Measurements from ENCODE around the gene IQCE.

Gene IQCE

DNA sequence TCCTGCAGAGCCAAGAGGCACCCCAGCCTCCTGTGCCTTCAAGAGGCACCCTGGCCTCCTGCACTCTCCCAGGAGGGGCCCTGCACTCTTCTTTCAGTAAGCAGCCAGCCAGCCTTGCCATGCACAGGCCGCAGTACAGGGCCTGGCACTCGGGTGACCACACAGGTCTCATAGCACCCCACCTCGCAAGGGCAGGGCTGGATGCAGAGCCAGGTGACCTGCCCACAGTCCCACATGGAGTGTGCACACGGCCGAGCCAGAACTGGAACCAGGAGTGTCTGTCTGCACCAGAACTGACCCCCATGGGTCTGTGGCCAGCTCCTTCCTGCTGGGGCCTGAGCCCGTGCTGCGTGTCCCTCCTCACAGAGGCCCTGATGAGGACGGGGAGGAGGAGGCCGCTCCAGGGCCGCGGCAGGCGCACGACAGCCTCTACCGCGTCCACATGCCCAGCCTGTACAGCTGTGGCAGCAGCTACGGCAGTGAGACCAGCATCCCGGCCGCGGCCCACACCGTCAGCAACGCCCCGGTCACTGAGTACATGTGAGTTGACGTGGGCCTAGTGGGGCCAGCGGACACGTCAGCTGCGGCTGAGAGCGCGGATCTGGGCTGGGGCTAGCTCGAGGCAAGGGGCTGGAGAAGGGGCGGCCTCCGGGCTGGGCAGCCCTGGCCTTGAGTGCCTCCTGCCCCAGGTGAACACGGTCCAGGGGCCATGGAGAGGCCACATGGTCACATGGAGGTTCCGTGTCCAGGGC lies 99.3 kb downstream of the IQCE start:
- no peaks in the 10 kb centered on the region for H4K20me1 ChIP-seq (ENCODE audit: insufficient read depth, low read length)
- TF ChIP-seq EZH2 (IDR thresholded peaks at IDR 0.05; ENCODE audit: borderline replicate concordance, low read length): no peak
- TF ChIP-seq, protein P1, sequence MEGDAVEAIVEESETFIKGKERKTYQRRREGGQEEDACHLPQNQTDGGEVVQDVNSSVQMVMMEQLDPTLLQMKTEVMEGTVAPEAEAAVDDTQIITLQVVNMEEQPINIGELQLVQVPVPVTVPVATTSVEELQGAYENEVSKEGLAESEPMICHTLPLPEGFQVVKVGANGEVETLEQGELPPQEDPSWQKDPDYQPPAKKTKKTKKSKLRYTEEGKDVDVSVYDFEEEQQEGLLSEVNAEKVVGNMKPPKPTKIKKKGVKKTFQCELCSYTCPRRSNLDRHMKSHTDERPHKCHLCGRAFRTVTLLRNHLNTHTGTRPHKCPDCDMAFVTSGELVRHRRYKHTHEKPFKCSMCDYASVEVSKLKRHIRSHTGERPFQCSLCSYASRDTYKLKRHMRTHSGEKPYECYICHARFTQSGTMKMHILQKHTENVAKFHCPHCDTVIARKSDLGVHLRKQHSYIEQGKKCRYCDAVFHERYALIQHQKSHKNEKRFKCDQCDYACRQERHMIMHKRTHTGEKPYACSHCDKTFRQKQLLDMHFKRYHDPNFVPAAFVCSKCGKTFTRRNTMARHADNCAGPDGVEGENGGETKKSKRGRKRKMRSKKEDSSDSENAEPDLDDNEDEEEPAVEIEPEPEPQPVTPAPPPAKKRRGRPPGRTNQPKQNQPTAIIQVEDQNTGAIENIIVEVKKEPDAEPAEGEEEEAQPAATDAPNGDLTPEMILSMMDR (IDR thresholded peaks at IDR 0.05; ENCODE audit: low read length): no peak
- H3K9me2 ChIP-seq (ENCODE audit: low read depth, low read length): no peaks in the 10 kb centered on the region
- H3K9me3 ChIP-seq (ENCODE audit: low read length): no peaks in the 10 kb centered on the region
- no peak overlapping the region for H3K9ac ChIP-seq (ENCODE audit: low read length)
- H3K4me3 ChIP-seq (ENCODE audit: low read depth, low read length, poor library complexity, severe bottlenecking): no peak overlapping the region
- no peaks in the 10 kb centered on the region for H3K36me3 ChIP-seq (ENCODE audit: insufficient read depth, low read length)
- H3K4me1 ChIP-seq (ENCODE audit: insufficient read depth, low read length, severe bottlenecking): no peaks in the 10 kb centered on the region
- no peak overlapping the region for H3K4me2 ChIP-seq (ENCODE audit: low read length)
- no peaks in the 10 kb centered on the region for H3F3A ChIP-seq (ENCODE audit: insufficient read depth, low read length)
- H2AFZ ChIP-seq (ENCODE audit: low read length): no peak overlapping the region
- no peaks in the 10 kb centered on the region for H3K27me3 ChIP-seq (ENCODE audit: insufficient read depth, low read length)
- H3K79me2 ChIP-seq (ENCODE audit: insufficient read depth, low read length): no peaks in the 10 kb centered on the region
- no peak overlapping the region for H3K27ac ChIP-seq (ENCODE audit: low read depth, low read length, poor library complexity, severe bottlenecking)

DNA sequence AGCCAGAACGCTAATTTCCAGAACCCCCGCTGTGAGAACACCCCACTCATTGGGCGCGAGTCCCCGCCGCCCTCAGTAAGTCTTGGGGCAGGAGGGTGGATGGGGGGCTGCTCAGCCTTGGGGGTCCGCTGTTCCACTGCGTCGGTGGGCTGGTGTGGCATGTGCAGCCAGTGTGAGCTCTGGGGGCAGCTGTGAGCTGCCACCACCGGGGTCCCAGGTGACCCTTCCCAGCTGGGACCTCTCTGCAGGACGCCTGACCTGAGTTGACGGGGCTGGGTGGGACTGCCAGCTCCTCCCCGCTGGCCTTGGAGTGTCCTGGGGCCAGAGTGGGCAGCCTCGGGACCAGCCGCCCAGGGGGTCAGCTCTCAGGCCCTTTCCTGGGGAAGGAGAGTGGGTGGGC lies 100.2 kb downstream of the IQCE start:
- TF ChIP-seq, protein P1 (IDR thresholded peaks at IDR 0.05; ENCODE audit: low read length): no peak
- no peak for TF ChIP-seq EZH2 (IDR thresholded peaks at IDR 0.05; ENCODE audit: borderline replicate concordance, low read length)
- Histone ChIP-seq H3F3A (ENCODE audit: insufficient read depth, low read length) (no peaks in the 10 kb centered on the region), H3K27me3 (ENCODE audit: insufficient read depth, low read length) (no peaks in the 10 kb centered on the region), H2AFZ (ENCODE audit: low read length) (no peak overlapping the region), H3K27ac (ENCODE audit: low read depth, low read length, poor library complexity, severe bottlenecking) (no peak overlapping the region), H3K9ac (ENCODE audit: low read length) (no peak overlapping the region), H4K20me1 (ENCODE audit: insufficient read depth, low read length) (no peaks in the 10 kb centered on the region), H3K9me3 (ENCODE audit: low read length) (no peaks in the 10 kb centered on the region), H3K4me3 (ENCODE audit: low read depth, low read length, poor library complexity, severe bottlenecking) (no peak overlapping the region), H3K4me2 (ENCODE audit: low read length) (no peak overlapping the region), H3K4me1 (ENCODE audit: insufficient read depth, low read length, severe bottlenecking) (no peaks in the 10 kb centered on the region), H3K9me2 (ENCODE audit: low read depth, low read length) (no peaks in the 10 kb centered on the region), H3K79me2 (ENCODE audit: insufficient read depth, low read length) (no peaks in the 10 kb centered on the region), H3K36me3 (ENCODE audit: insufficient read depth, low read length) (no peaks in the 10 kb centered on the region)

DNA sequence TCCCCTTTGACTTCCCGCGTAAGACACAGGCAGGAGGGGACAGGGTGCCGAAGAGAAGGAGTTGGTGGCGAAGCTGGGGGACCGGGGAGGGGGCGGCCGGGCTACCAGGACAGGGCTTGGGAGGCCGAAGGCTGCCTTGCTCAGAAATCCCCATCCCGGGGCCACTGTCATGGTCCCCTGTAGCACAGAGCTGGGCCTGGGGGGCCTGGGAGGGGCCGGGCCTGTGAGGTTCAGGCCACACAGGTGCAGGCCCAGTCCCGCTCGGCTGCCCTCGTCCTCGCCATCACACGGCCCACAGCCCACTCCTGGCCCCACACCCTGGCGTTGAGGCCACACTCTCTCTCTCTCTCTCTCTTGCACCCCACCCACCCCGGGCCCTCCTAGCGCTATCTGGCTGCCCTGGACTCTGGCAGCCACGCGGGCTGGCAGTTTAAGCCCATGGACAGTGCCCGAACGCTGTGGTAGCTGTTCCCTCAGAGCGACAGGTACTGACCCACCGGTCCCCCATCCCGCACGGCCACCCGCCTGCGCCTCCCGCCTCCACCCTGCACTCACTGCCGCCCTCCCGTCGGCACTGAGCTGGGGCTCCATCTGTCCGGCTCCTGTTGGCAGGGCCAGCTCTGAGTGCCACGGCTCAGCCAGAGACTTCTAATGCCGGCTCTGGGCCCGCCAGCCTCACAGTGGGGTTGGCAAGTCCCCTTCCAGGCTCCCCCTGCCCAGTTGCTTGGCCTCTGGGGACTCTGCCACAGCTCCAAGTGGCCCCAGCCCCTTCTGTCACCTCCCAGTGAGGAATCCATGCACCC lies 101.0 kb downstream of the IQCE start:
- no peaks in the 10 kb centered on the region for H3K4me1 ChIP-seq (ENCODE audit: insufficient read depth, low read length, severe bottlenecking)
- H3K79me2 ChIP-seq (ENCODE audit: insufficient read depth, low read length): no peaks in the 10 kb centered on the region
- H3K27me3 ChIP-seq (ENCODE audit: insufficient read depth, low read length): no peaks in the 10 kb centered on the region
- H3K9me2 ChIP-seq (ENCODE audit: low read depth, low read length): no peaks in the 10 kb centered on the region
- no peak overlapping the region for H2AFZ ChIP-seq (ENCODE audit: low read length)
- H3K27ac ChIP-seq (ENCODE audit: low read depth, low read length, poor library complexity, severe bottlenecking): no peak overlapping the region
- H3K4me3 ChIP-seq (ENCODE audit: low read depth, low read length, poor library complexity, severe bottlenecking): no peak overlapping the region
- no peaks in the 10 kb centered on the region for H3F3A ChIP-seq (ENCODE audit: insufficient read depth, low read length)
- no peaks in the 10 kb centered on the region for H3K36me3 ChIP-seq (ENCODE audit: insufficient read depth, low read length)
- no peaks in the 10 kb centered on the region for H4K20me1 ChIP-seq (ENCODE audit: insufficient read depth, low read length)
- H3K9me3 ChIP-seq (ENCODE audit: low read length): no peaks in the 10 kb centered on the region
- TF ChIP-seq EZH2 (IDR thresholded peaks at IDR 0.05; ENCODE audit: borderline replicate concordance, low read length): no peak
- TF ChIP-seq, protein P1 (IDR thresholded peaks at IDR 0.05; ENCODE audit: low read length): no peak
- H3K4me2 ChIP-seq (ENCODE audit: low read length): no peak overlapping the region
- no peak overlapping the region for H3K9ac ChIP-seq (ENCODE audit: low read length)
